ENCODE data around the gene PATL1. TPM values are rescaled to one million over a fixed set of nuclear protein-coding genes. Genes with fewer than 3 reads are reported as not detected.
"Not testable (repeated sequence)": the region's sequence is repeated elsewhere in the genome, so short reads cannot be mapped to it uniquely, and the experiment has no call there.

Gene PATL1
- total RNA-seq, 4 donors from 2014 or later, result 3.5 to 43.0 (median 17.3) TPM

DNA sequence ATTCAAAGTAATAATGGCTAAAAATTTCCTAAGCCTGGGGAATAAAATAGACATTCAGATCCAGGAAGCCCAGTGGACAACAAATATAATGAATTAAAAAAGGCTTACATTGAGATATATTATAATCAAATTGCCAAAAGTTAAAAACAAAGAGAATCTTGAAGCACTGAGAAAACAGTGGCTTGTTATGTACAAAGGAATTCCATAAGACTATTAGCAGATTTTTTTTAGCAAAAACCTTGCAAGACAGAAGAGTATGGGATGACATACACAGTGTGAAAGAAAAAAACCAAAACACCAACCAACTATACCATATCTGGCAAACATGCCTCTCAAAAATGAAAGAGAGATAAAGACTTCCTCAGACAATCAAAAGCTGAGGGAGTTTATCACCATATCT is 24.1 kb upstream of the PATL1 start:
- Histone ChIP-seq H3K4me3 (no peak overlapping the region), H3K36me3 (no peaks in the 10 kb centered on the region), H3K27ac (no peak overlapping the region), H3K9me3 (no peaks in the 10 kb centered on the region), H3K27me3 (no peaks in the 10 kb centered on the region), H3K4me1 (no peaks in the 10 kb centered on the region)
- intact Hi-C loops (cut with DNase I; ENCODE audit: low total_unique reads), result no loop called here
- DNase-seq, result no peak
- no peak for TF ChIP-seq POLR2A (IDR thresholded peaks at IDR 0.05)
- TF ChIP-seq CTCF (IDR thresholded peaks at IDR 0.05), result no peak

- Histone ChIP-seq H3K4me3 (no peak overlapping the region), H3K27ac (no peak overlapping the region), H3K27me3 (no peaks in the 10 kb centered on the region), H3K9me3 (no peaks in the 10 kb centered on the region), H3K4me1 (no peaks in the 10 kb centered on the region), H3K36me3 (no peaks in the 10 kb centered on the region)
- intact Hi-C loops (cut with DNase I; ENCODE audit: low total_unique reads), result no loop called here
- DNase-seq, result no peak
- TF ChIP-seq POLR2A (IDR thresholded peaks at IDR 0.05) (no peak), CTCF (IDR thresholded peaks at IDR 0.05) (no peak)
Measured at GRCh38 chr11:59691156-59691555, 22.3 kb upstream of the PATL1 start.

DNA sequence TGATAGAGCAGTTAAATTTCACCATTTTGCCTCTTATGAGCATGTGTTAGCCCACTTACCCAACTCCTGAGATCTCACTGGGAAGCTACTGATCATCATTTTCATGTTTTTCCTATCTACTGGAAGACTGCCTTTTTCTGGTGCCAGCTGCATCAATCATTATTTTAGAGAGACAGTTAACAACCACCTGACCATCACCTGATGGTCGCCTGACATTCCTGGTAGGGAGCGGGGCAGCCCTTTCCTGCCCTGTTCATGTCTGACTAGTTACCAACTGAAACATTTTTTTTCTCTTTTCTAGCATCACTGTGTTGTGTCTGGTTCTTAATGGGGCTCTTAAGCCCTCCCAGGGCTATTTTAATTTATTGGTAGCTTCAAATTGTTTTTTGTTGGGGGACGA is 20.2 kb upstream of the PATL1 start:
- Histone ChIP-seq H3K27ac (no peak overlapping the region), H3K4me3 (no peak overlapping the region), H3K27me3 (no peaks in the 10 kb centered on the region), H3K4me1 (no peaks in the 10 kb centered on the region), H3K36me3 (no peaks in the 10 kb centered on the region), H3K9me3 (no peaks in the 10 kb centered on the region)
- TF ChIP-seq CTCF (IDR thresholded peaks at IDR 0.05), result no peak
- DNase-seq, result no peak
- intact Hi-C loops (cut with DNase I; ENCODE audit: low total_unique reads), result no loop called here

DNA sequence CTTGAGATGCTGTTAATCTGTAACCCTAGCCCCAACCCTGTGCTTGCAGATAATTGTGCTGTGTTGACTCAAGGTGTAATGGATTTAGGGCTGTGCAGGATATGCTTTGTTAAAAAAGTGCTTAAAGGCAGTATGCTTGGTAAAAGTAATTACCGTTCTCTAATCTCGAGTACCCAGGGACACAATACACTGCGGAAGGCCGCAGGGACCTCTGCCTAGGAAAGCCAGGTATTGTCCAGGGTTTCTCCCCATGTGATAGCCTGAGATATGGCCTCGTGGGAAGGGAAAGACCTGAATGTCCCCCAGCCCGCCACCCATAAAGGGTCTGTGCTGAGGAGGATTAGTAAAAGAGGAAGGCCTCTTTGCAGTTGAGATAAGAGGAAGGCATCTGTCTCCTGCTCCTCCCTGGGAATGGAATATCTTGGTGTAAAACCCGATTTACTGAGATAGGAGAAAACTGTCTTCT is 12.5 kb upstream of the PATL1 start:
- H3K4me3 ChIP-seq; H3K27me3 ChIP-seq; H3K27ac ChIP-seq; H3K9me3 ChIP-seq; H3K36me3 ChIP-seq; DNase-seq; intact Hi-C loops (cut with DNase I; ENCODE audit: low total_unique reads); H3K4me1 ChIP-seq: not testable (repeated sequence)

- Histone ChIP-seq H3K4me1 (no peaks in the 10 kb centered on the region), H3K4me3 (no peak overlapping the region), H3K36me3 (no peaks in the 10 kb centered on the region), H3K27ac (no peak overlapping the region), H3K9me3 (no peaks in the 10 kb centered on the region), H3K27me3 (no peaks in the 10 kb centered on the region)
- TF ChIP-seq CTCF (IDR thresholded peaks at IDR 0.05) (peak; percentile 53 to 68 (median 57)), POLR2A (IDR thresholded peaks at IDR 0.05) (no peak)
- DNase-seq, result peak; percentile 46 to 59
- intact Hi-C loops (cut with DNase I; ENCODE audit: low total_unique reads), result no loop called here
Measured at GRCh38 chr11:59680287-59681154, 11.7 kb upstream of the PATL1 start.

Measured in uterus (tissue), 4 donors.